Neural progenitor cell (in vitro differentiated cells): Measurements from ENCODE around the gene EPHB3. TPM values are rescaled to one million over a fixed set of nuclear protein-coding genes. Genes with fewer than 3 reads are reported as not detected.

ENCODE experiments used
- DNase-seq: peaks from one replicate; pipeline ENCODE4 v3.0.0-alpha.2; 2016; ENCODE audit warnings: low spot score
- H2AFZ ChIP-seq: fragments of 200-600 bp; sonication (generic); replicated peaks from 2 replicates; pipeline ENCODE4 v1.6.1; 2016; ENCODE audit warnings: antibody characterized with exemption
- H3F3A ChIP-seq: fragments of 200-600 bp; sonication (generic); 2 replicates; pipeline ENCODE4 v1.6.1; 2016; ENCODE audit warnings: antibody characterized with exemption, low read depth
- H3K27ac ChIP-seq: fragments of 200-600 bp; sonication (generic); 2 replicates; pipeline ENCODE4 v1.5.1; 2016; ENCODE audit warnings: mild to moderate bottlenecking
- H3K27me3 ChIP-seq: fragments of 200-600 bp; sonication (generic); 2 replicates; pipeline ENCODE4 v1.6.1; 2016; ENCODE audit warnings: mild to moderate bottlenecking, moderate library complexity
- H3K36me3 ChIP-seq: fragments of 200-600 bp; sonication (generic); 2 replicates; pipeline ENCODE4 v1.5.1; 2016
- H3K4me1 ChIP-seq: fragments of 200-600 bp; sonication (generic); 2 replicates; pipeline ENCODE4 v1.6.1; 2016; ENCODE audit warnings: mixed run types
- H3K4me2 ChIP-seq: fragments of 200-600 bp; sonication (generic); 2 replicates; pipeline ENCODE4 v1.6.1; 2016
- H3K4me3 ChIP-seq: fragments of 200-600 bp; sonication (generic); 2 replicates; pipeline ENCODE4 v1.5.1; 2016
- H3K79me2 ChIP-seq: fragments of 200-600 bp; sonication (generic); 2 replicates; pipeline ENCODE4 v1.6.1; 2016; ENCODE audit warnings: low read depth
- H3K9ac ChIP-seq: fragments of 200-600 bp; sonication (generic); 2 replicates; pipeline ENCODE4 v1.6.1; 2016
- H3K9me3 ChIP-seq: fragments of 200-600 bp; sonication (generic); 2 replicates; pipeline ENCODE4 v1.5.1; 2016; ENCODE audit warnings: low read depth
- H4K20me1 ChIP-seq: fragments of 200-600 bp; sonication (generic); 2 replicates; pipeline ENCODE4 v1.6.1; 2016; ENCODE audit warnings: low read depth
- H3K27ac Mint-ChIP-seq: 3 replicates; pipeline ENCODE4 v1.8.0; 2021; ENCODE audit warnings: mixed read lengths
- H3K27me3 Mint-ChIP-seq: 2 replicates; pipeline ENCODE4 v1.8.0; 2022; ENCODE audit warnings: low read depth, mild to moderate bottlenecking, inconsistent platforms, moderate library complexity, mixed read lengths; ENCODE audit not compliant: insufficient read depth
- H3K36me3 Mint-ChIP-seq: 3 replicates; pipeline ENCODE4 v1.8.0; 2021; ENCODE audit warnings: mixed read lengths
- H3K4me1 Mint-ChIP-seq: 3 replicates; pipeline ENCODE4 v1.8.0; 2021; ENCODE audit warnings: mixed read lengths
- H3K4me3 Mint-ChIP-seq: 3 replicates; pipeline ENCODE4 v1.8.0; 2021; ENCODE audit warnings: mild to moderate bottlenecking, moderate library complexity, mixed read lengths
- H3K9me3 Mint-ChIP-seq: 3 replicates; pipeline ENCODE4 v1.8.0; 2020; ENCODE audit warnings: mixed read lengths
- CTCF ChIP-seq: fragments of 200-600 bp; sonication (generic); IDR thresholded peaks from 2 replicates; pipeline ENCODE4 v1.5.1; 2017; ENCODE audit warnings: antibody characterized with exemption, mild to moderate bottlenecking
- EZH2 ChIP-seq: fragments of 200-600 bp; sonication (generic); IDR thresholded peaks from 2 replicates; pipeline ENCODE4 v1.6.1; 2017; ENCODE audit warnings: antibody characterized with exemption, mild to moderate bottlenecking, moderate library complexity
- EZH2phosphoT487 ChIP-seq: fragments of 200-600 bp; sonication (generic); IDR thresholded peaks from 2 replicates; pipeline ENCODE4 v1.6.1; 2017; ENCODE audit warnings: antibody characterized with exemption
- total RNA-seq: library from RNA; depleted of rRNA; stranded (reverse); fragments of >200 nt; gene quantifications from 2 replicates; pipeline ENCODE4 v1.2.3, GENCODE V29; 2015; ENCODE audit warnings: low replicate concordance

Gene EPHB3
- total RNA-seq, 1 donor from 2014 or later = 2.3 TPM

- H3K36me3 Mint-ChIP-seq = no peaks in the 10 kb centered on the region
- Histone ChIP-seq H4K20me1 (no peaks in the 10 kb centered on the region), H3K36me3 (no peaks in the 10 kb centered on the region), H3K4me1 (peaks cover 34% of the 10 kb centered on the region), H3K27ac (no peak overlapping the region), H3K9ac (no peak overlapping the region), H3F3A (peaks cover 14% of the 10 kb centered on the region), H3K4me3 (no peak overlapping the region), H2AFZ (no peak overlapping the region), H3K79me2 (no peaks in the 10 kb centered on the region), H3K4me2 (no peak overlapping the region), H3K27me3 (peaks cover 33% of the 10 kb centered on the region), H3K9me3 (no peaks in the 10 kb centered on the region)
- H3K9me3 Mint-ChIP-seq = no peaks in the 10 kb centered on the region
- peaks cover 34% of the 10 kb centered on the region for H3K4me1 Mint-ChIP-seq
- H3K27me3 Mint-ChIP-seq = peaks cover 24% of the 10 kb centered on the region
- TF ChIP-seq EZH2 = no peak
- no peak for TF ChIP-seq CTCF
- TF ChIP-seq EZH2phosphoT487 = no peak
- H3K4me3 Mint-ChIP-seq = no peak overlapping the region
- no peak for DNase-seq
- no peak overlapping the region for H3K27ac Mint-ChIP-seq
Observed at GRCh38 chr3:184595726-184596125, 34.1 kb downstream of the EPHB3 start.

- DNase-seq = no peak
- H3K27ac Mint-ChIP-seq = no peak overlapping the region
- peak overlapping the region; percentile 38 for H3K4me3 Mint-ChIP-seq
- Histone ChIP-seq H3K9ac (no peak overlapping the region), H3K9me3 (no peaks in the 10 kb centered on the region), H3K36me3 (no peaks in the 10 kb centered on the region), H3K4me3 (no peak overlapping the region), H3K4me2 (no peak overlapping the region), H3K27me3 (peaks cover 33% of the 10 kb centered on the region), H2AFZ (no peak overlapping the region), H3F3A (peaks cover 18% of the 10 kb centered on the region), H3K4me1 (peaks cover 40% of the 10 kb centered on the region), H3K27ac (no peak overlapping the region), H4K20me1 (peaks cover 4% of the 10 kb centered on the region), H3K79me2 (no peaks in the 10 kb centered on the region)
- no peaks in the 10 kb centered on the region for H3K36me3 Mint-ChIP-seq
- no peaks in the 10 kb centered on the region for H3K9me3 Mint-ChIP-seq
- H3K27me3 Mint-ChIP-seq = peaks cover 28% of the 10 kb centered on the region
- TF ChIP-seq EZH2 (no peak), CTCF (no peak), EZH2phosphoT487 (no peak)
- peaks cover 39% of the 10 kb centered on the region for H3K4me1 Mint-ChIP-seq
Observed at GRCh38 chr3:184596233-184596632, 34.6 kb downstream of the EPHB3 start.

GRCh38 chr3:184596886-184597575 lies 35.4 kb downstream of the EPHB3 start:
- Mint-ChIP-seq H3K27me3 (peaks cover 29% of the 10 kb centered on the region), H3K4me3 (no peak overlapping the region), H3K4me1 (peaks cover 41% of the 10 kb centered on the region)

More at GRCh38 chr3:184596886-184597575, 35.4 kb downstream of the EPHB3 start:
- Histone ChIP-seq H3K9me3 (no peaks in the 10 kb centered on the region), H4K20me1 (peaks cover 4% of the 10 kb centered on the region), H3K4me1 (peaks cover 44% of the 10 kb centered on the region), H3F3A (peaks cover 26% of the 10 kb centered on the region), H3K4me2 (no peak overlapping the region), H3K36me3 (no peaks in the 10 kb centered on the region), H3K27me3 (peaks cover 37% of the 10 kb centered on the region), H3K9ac (no peak overlapping the region), H3K79me2 (no peaks in the 10 kb centered on the region), H2AFZ (no peak overlapping the region), H3K27ac (no peak overlapping the region), H3K4me3 (no peak overlapping the region)
- no peak for DNase-seq
- Mint-ChIP-seq H3K36me3 (no peaks in the 10 kb centered on the region), H3K9me3 (no peaks in the 10 kb centered on the region), H3K27ac (no peak overlapping the region)
- TF ChIP-seq CTCF (no peak), EZH2phosphoT487 (no peak), EZH2 (no peak)
